Measurements from ENCODE around the gene NEXN. TPM values are rescaled to one million over a fixed set of nuclear protein-coding genes. Genes with fewer than 3 reads are reported as not detected.

NEXN gene
- total and polyA plus RNA-seq, 8 donors: 12.7 to 64.3 (median 32.9) TPM

DNA sequence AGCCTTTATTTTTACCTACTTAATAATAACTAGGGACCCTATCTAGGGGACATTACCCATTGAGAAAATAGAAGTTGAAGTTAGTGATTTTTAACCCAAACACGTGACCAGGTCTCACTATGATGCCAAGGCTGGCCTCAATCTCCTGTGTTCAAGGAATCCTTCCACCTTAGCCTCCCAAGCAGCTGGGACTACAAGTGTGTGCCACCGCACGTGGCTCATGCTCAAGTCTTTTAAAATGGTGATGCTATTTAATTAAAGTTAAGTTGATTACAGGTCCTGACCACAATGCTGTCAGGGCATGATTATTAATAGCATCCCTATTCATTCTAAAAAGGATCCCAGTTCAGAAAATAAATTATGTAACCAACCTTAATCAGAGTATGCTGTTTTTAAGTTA is 65.5 kb downstream of the NEXN start:
- no peak for TF ChIP-seq POLR2A (IDR thresholded peaks at IDR 0.05)
- no peak for TF ChIP-seq EP300 (IDR thresholded peaks at IDR 0.05)
- TF ChIP-seq, protein P1, sequence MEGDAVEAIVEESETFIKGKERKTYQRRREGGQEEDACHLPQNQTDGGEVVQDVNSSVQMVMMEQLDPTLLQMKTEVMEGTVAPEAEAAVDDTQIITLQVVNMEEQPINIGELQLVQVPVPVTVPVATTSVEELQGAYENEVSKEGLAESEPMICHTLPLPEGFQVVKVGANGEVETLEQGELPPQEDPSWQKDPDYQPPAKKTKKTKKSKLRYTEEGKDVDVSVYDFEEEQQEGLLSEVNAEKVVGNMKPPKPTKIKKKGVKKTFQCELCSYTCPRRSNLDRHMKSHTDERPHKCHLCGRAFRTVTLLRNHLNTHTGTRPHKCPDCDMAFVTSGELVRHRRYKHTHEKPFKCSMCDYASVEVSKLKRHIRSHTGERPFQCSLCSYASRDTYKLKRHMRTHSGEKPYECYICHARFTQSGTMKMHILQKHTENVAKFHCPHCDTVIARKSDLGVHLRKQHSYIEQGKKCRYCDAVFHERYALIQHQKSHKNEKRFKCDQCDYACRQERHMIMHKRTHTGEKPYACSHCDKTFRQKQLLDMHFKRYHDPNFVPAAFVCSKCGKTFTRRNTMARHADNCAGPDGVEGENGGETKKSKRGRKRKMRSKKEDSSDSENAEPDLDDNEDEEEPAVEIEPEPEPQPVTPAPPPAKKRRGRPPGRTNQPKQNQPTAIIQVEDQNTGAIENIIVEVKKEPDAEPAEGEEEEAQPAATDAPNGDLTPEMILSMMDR (IDR thresholded peaks at IDR 0.05): no peak
- no peak for TF ChIP-seq POLR2AphosphoS5 (IDR thresholded peaks at IDR 0.05)
- Histone ChIP-seq H3K27me3 (no peaks in the 10 kb centered on the region), H3K4me3 (no peak overlapping the region), H3K9me3 (no peaks in the 10 kb centered on the region), H3K27ac (no peak overlapping the region), H3K4me1 (peaks cover 0 to 21% (median 12%) of the 10 kb centered on the region in 4 donors), H3K36me3 (peaks cover 53 to 98% (median 97%) of the 10 kb centered on the region in 4 donors)
- WGBS, 5 donors: 95 to 98% (median 98%) methylated on average over 3 of the region's 3 CpGs
- no peak for DNase-seq
- intact Hi-C loops (cut with DNase I; ENCODE audit: low total_unique reads): no loop called here

DNA sequence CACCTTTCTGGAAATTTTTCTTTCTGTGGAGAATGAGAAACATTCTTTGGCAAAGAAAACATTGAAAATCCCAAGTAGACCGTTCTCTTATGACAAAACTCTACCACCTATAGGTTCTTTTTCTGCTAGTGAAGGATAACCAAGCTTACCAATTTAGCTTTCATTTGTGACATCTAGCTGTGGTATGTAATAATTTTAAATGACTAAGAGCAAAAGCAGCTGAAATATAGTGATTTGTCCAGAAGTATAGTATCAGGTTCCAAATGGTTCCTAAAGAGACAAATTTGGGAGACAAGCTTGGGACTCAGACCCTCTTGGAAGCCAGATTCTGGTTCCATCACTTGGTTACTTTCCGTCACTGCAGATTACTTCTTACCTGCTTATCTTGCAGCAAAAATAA is 66.1 kb downstream of the NEXN start:
- WGBS, 5 donors: 93 to 98% (median 95%) methylated on average over 2 of the region's 2 CpGs
- Histone ChIP-seq H3K4me1 (peaks cover 0 to 15% (median 6%) of the 10 kb centered on the region in 4 donors), H3K9me3 (no peaks in the 10 kb centered on the region), H3K27me3 (no peaks in the 10 kb centered on the region), H3K36me3 (peaks cover 59 to 98% (median 97%) of the 10 kb centered on the region in 4 donors), H3K4me3 (no peak overlapping the region), H3K27ac (no peak overlapping the region)
- TF ChIP-seq POLR2A (IDR thresholded peaks at IDR 0.05) (no peak), EP300 (IDR thresholded peaks at IDR 0.05) (no peak), POLR2AphosphoS5 (IDR thresholded peaks at IDR 0.05) (no peak)
- TF ChIP-seq, protein P1 (IDR thresholded peaks at IDR 0.05): no peak
- DNase-seq: no peak
- intact Hi-C loops (cut with DNase I; ENCODE audit: low total_unique reads): no loop called here

DNA sequence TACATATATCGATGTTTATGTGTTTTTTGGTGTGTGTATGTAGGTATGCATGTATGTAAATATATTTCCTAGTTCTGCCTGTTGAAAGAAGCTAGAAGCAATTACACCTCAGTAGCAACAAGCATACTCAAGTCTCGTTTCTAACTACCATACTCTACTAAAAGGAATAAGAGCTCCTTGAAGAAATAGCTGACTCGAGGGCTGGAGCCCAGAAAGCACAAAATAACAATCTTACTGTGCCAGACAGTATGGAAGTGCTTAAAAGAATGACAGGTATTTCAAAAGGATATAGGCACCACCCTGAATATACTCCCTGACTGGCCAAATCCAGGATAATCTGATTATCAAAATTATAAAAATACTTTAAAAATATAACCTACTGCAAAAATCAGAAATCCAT is 67.3 kb downstream of the NEXN start:
- no peak for DNase-seq
- H3K27me3 ChIP-seq: no peaks in the 10 kb centered on the region
- H3K4me3 ChIP-seq: no peak overlapping the region
- H3K27ac ChIP-seq: no peak overlapping the region
- peaks cover 0 to 14% (median under 1%) of the 10 kb centered on the region in 4 donors for H3K4me1 ChIP-seq
- intact Hi-C loops (cut with DNase I; ENCODE audit: low total_unique reads): no loop called here
- WGBS, 5 donors: 76 to 93% (median 85%) methylated on average over 3 of the region's 3 CpGs
- peaks cover 71 to 99% (median 98%) of the 10 kb centered on the region in 4 donors for H3K36me3 ChIP-seq
- TF ChIP-seq POLR2AphosphoS5 (IDR thresholded peaks at IDR 0.05): no peak
- TF ChIP-seq EP300 (IDR thresholded peaks at IDR 0.05): no peak
- TF ChIP-seq, protein P1 (IDR thresholded peaks at IDR 0.05): no peak
- no peak for TF ChIP-seq POLR2A (IDR thresholded peaks at IDR 0.05)
- no peaks in the 10 kb centered on the region for H3K9me3 ChIP-seq

GRCh38 chr1:77956464-77956863 is 68.0 kb downstream of the NEXN start:
- intact Hi-C loops (cut with DNase I; ENCODE audit: low total_unique reads): no loop called here
- Histone ChIP-seq H3K4me1 (peaks cover 0 to 8% (median 0%) of the 10 kb centered on the region in 4 donors), H3K9me3 (no peaks in the 10 kb centered on the region), H3K27ac (no peak overlapping the region), H3K27me3 (no peaks in the 10 kb centered on the region), H3K36me3 (peaks cover 75 to 100% (median 99%) of the 10 kb centered on the region in 4 donors), H3K4me3 (no peak overlapping the region)
- TF ChIP-seq POLR2AphosphoS5 (IDR thresholded peaks at IDR 0.05): no peak
- no peak for TF ChIP-seq EP300 (IDR thresholded peaks at IDR 0.05)
- TF ChIP-seq, protein P1 (IDR thresholded peaks at IDR 0.05): no peak
- no peak for TF ChIP-seq POLR2A (IDR thresholded peaks at IDR 0.05)
- no peak for DNase-seq
- 75 to 89% (median 84%) methylated on average over 3 of the region's 3 CpGs for WGBS, 5 donors
